Neural cell (in vitro differentiated cells): ENCODE data around the gene WNT5B.

Source experiments
- EP300 ChIP-seq: fragments of 450-650 bp; conservative IDR thresholded peaks from 2 replicates; pipeline ENCODE4 v1.6.1; 2014; ENCODE audit warnings: antibody characterized with exemption, mild to moderate bottlenecking, moderate library complexity; ENCODE audit not compliant: poor library complexity, severe bottlenecking
- MXI1 ChIP-seq: fragments of 450-650 bp; conservative IDR thresholded peaks from 2 replicates; pipeline ENCODE4 v1.6.1; 2014; ENCODE audit warnings: antibody characterized with exemption, mild to moderate bottlenecking; ENCODE audit not compliant: poor library complexity, severe bottlenecking
- RAD21 ChIP-seq: fragments of 450-650 bp; conservative IDR thresholded peaks from 2 replicates; pipeline ENCODE4 v1.6.1; 2014; ENCODE audit warnings: antibody characterized with exemption, mild to moderate bottlenecking, moderate library complexity
- REST ChIP-seq: IDR thresholded peaks from 2 replicates; pipeline ENCODE4 v1.6.1; 2012; ENCODE audit warnings: borderline replicate concordance
- TAF1 ChIP-seq: IDR thresholded peaks from 2 replicates; pipeline ENCODE4 v1.6.1; 2012; ENCODE audit warnings: low read depth
- TF ChIP-seq, protein P1 (sequence below): fragments of 450-650 bp; IDR thresholded peaks from 2 replicates; pipeline ENCODE4 v1.5.1; 2014; ENCODE audit warnings: antibody characterized with exemption, mild to moderate bottlenecking, moderate library complexity; ENCODE audit not compliant: poor library complexity, severe bottlenecking

- TF ChIP-seq TAF1 (no peak), MXI1 (peak; percentile 27), EP300 (no peak), RAD21 (no peak), REST (no peak)
- TF ChIP-seq, protein P1, sequence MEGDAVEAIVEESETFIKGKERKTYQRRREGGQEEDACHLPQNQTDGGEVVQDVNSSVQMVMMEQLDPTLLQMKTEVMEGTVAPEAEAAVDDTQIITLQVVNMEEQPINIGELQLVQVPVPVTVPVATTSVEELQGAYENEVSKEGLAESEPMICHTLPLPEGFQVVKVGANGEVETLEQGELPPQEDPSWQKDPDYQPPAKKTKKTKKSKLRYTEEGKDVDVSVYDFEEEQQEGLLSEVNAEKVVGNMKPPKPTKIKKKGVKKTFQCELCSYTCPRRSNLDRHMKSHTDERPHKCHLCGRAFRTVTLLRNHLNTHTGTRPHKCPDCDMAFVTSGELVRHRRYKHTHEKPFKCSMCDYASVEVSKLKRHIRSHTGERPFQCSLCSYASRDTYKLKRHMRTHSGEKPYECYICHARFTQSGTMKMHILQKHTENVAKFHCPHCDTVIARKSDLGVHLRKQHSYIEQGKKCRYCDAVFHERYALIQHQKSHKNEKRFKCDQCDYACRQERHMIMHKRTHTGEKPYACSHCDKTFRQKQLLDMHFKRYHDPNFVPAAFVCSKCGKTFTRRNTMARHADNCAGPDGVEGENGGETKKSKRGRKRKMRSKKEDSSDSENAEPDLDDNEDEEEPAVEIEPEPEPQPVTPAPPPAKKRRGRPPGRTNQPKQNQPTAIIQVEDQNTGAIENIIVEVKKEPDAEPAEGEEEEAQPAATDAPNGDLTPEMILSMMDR, result no peak
These were observed 32.7 kb downstream of the WNT5B start for GRCh38 chr12:1661553-1662335.
